Natural killer cell (primary cell): Measurements from ENCODE around the gene SLC5A10. TPM values are rescaled to one million over a fixed set of nuclear protein-coding genes. Genes with fewer than 3 reads are reported as not detected.

Experiments used
- ATAC-seq, 3 donors: fragments of 150-1000 bp in 2 of 3; fragments of 200-7000 bp in 1 of 3; cut with Tn5 transposase; 1 replicate in 1 of 3; 2 replicates in 2 of 3; pipeline ENCODE4 v1.10.0; 2021; ENCODE audit warnings: mild to moderate bottlenecking in 2 of 3, moderate library complexity in 2 of 3
- DNase-seq, 2 donors: peaks; one replicate each; pipeline versions ENCODE4 v3.0.0 to v3.0.0-alpha.2; 2013 to 2021; ENCODE audit warnings: mixed read lengths in 1 of 2
- H3K27ac ChIP-seq: one replicate; pipeline ENCODE4 v1.5.1; 2013; ENCODE audit warnings: mild to moderate bottlenecking, low read length
- H3K27me3 ChIP-seq: one replicate; pipeline ENCODE4 v1.6.1; 2013; ENCODE audit warnings: low read length; ENCODE audit not compliant: control insufficient read depth, insufficient read depth
- H3K36me3 ChIP-seq: one replicate; pipeline ENCODE4 v1.6.1; 2013; ENCODE audit warnings: low read length; ENCODE audit not compliant: control insufficient read depth, insufficient read depth
- H3K4me1 ChIP-seq: one replicate; pipeline ENCODE4 v1.6.1; 2013; ENCODE audit warnings: low read length; ENCODE audit not compliant: control insufficient read depth, insufficient read depth
- H3K4me3 ChIP-seq: one replicate; pipeline ENCODE4 v1.5.1; 2013; ENCODE audit warnings: low read length
- H3K9me3 ChIP-seq: one replicate; pipeline ENCODE4 v1.6.1; 2013; ENCODE audit warnings: low read length; ENCODE audit not compliant: control insufficient read depth, insufficient read depth
- H3K27ac Mint-ChIP-seq, 2 donors: one replicate each; pipeline ENCODE4 v1.8.0; 2022; ENCODE audit warnings: mild to moderate bottlenecking in 2 of 2, mixed read lengths in 2 of 2, moderate library complexity in 1 of 2
- H3K27me3 Mint-ChIP-seq, 2 donors: one replicate each; pipeline ENCODE4 v1.8.0; 2022; ENCODE audit warnings: low read depth in 2 of 2, mixed read lengths in 2 of 2
- H3K36me3 Mint-ChIP-seq: one replicate; pipeline ENCODE4 v1.8.0; 2022; ENCODE audit warnings: mixed read lengths
- H3K4me1 Mint-ChIP-seq, 2 donors: one replicate each; pipeline ENCODE4 v1.8.0; 2022; ENCODE audit warnings: mixed read lengths in 2 of 2
- H3K4me3 Mint-ChIP-seq: one replicate; pipeline ENCODE4 v1.8.0; 2022; ENCODE audit warnings: mild to moderate bottlenecking, moderate library complexity, mixed read lengths
- H3K9me3 Mint-ChIP-seq, 2 donors: one replicate each; pipeline ENCODE4 v1.8.0; 2022; ENCODE audit warnings: mixed read lengths in 2 of 2
- CTCF ChIP-seq: fragments of 200-600 bp; IDR thresholded peaks from one replicate; pipeline ENCODE4 v1.8.0; 2022; ENCODE audit warnings: antibody characterized with exemption
- WGBS: methylation state at CpG from one replicate; pipeline ENCODE4 v1.1.7; 2013; ENCODE audit warnings: missing lambda C conversion rate; ENCODE audit not compliant: insufficient coverage; 5-methylcytosine and 5-hydroxymethylcytosine counted together
- intact Hi-C: fragments of 100-400 bp; cut with micrococcal nuclease; formaldehyde crosslinking; loops from one replicate; pipeline ENCODE4 v1.14.2; 2022
- total RNA-seq, 4 donors: library from RNA; stranded (reverse); fragments of 120-200 nt in 1 of 4; gene quantifications; one replicate each; pipeline versions ENCODE4 v1.2.3 to v1.2.4, GENCODE V29; 2013 to 2022

The SLC5A10 gene
- total RNA-seq, 3 donors from 2014 or later (not counting 1 experiment from before 2014, with no cell fraction given): 0.28 TPM; not detected in 2

GRCh38 chr17:18995220-18995619 lies 43.3 kb downstream of the SLC5A10 start:
- no peaks in the 10 kb centered on the region for H3K36me3 Mint-ChIP-seq

GRCh38 chr17:18996458-18996857 lies 44.5 kb downstream of the SLC5A10 start:
- H3K27ac Mint-ChIP-seq: no peak overlapping the region
- DNase-seq: no peak
- H3K36me3 ChIP-seq: no peaks in the 10 kb centered on the region
- H3K4me3 ChIP-seq: no peak overlapping the region
- intact Hi-C loops: no loop called here
- ATAC-seq: no peak
- H3K4me3 Mint-ChIP-seq: no peak overlapping the region
- peaks cover 0 to 5% of the 10 kb centered on the region in 2 donors for H3K27me3 Mint-ChIP-seq
- H3K36me3 Mint-ChIP-seq: no peaks in the 10 kb centered on the region
- H3K9me3 Mint-ChIP-seq: peaks cover 0 to 4% of the 10 kb centered on the region in 2 donors
- H3K9me3 ChIP-seq: no peaks in the 10 kb centered on the region
- H3K27ac ChIP-seq: no peak overlapping the region
- TF ChIP-seq CTCF: no peak
- WGBS: 100% methylated on average over 2 of the region's 2 CpGs
- H3K4me1 ChIP-seq: peaks cover 31% of the 10 kb centered on the region
- H3K27me3 ChIP-seq: no peaks in the 10 kb centered on the region
- H3K4me1 Mint-ChIP-seq: peaks cover 21 to 25% of the 10 kb centered on the region in 2 donors

More at GRCh38 chr17:18995220-18995619, 43.3 kb downstream of the SLC5A10 start:
- intact Hi-C loops: no loop called here
- ATAC-seq (no peak), DNase-seq (no peak)
- peaks cover 0 to 5% of the 10 kb centered on the region in 2 donors for H3K27me3 Mint-ChIP-seq
- peaks cover 21 to 25% of the 10 kb centered on the region in 2 donors for H3K4me1 Mint-ChIP-seq
- Histone ChIP-seq H3K36me3 (no peaks in the 10 kb centered on the region), H3K27ac (no peak overlapping the region), H3K4me3 (no peak overlapping the region), H3K27me3 (no peaks in the 10 kb centered on the region), H3K4me1 (peaks cover 34% of the 10 kb centered on the region), H3K9me3 (no peaks in the 10 kb centered on the region)
- 100% methylated on average over 1 of the region's 3 CpGs for WGBS
- no peak for TF ChIP-seq CTCF
- H3K27ac Mint-ChIP-seq: no peak overlapping the region
- H3K4me3 Mint-ChIP-seq: no peak overlapping the region
- peaks cover 0 to 4% of the 10 kb centered on the region in 2 donors for H3K9me3 Mint-ChIP-seq

- Histone ChIP-seq H3K27me3 (no peaks in the 10 kb centered on the region), H3K9me3 (no peaks in the 10 kb centered on the region), H3K27ac (no peak overlapping the region), H3K36me3 (no peaks in the 10 kb centered on the region), H3K4me1 (peaks cover 29% of the 10 kb centered on the region), H3K4me3 (no peak overlapping the region)
- peaks cover 0 to 4% of the 10 kb centered on the region in 2 donors for H3K9me3 Mint-ChIP-seq
- WGBS: 93% methylated on average over 4 of the region's 6 CpGs
- intact Hi-C loops: no loop called here
- H3K36me3 Mint-ChIP-seq: no peaks in the 10 kb centered on the region
- ATAC-seq: no peak
- H3K4me3 Mint-ChIP-seq: no peak overlapping the region
- DNase-seq: no peak
- no peak overlapping the region for H3K27ac Mint-ChIP-seq
- TF ChIP-seq CTCF: no peak
- H3K4me1 Mint-ChIP-seq: peaks cover 24 to 25% of the 10 kb centered on the region in 2 donors
- H3K27me3 Mint-ChIP-seq: peaks cover 0 to 5% of the 10 kb centered on the region in 2 donors
Observed at GRCh38 chr17:18997650-18998196, 45.8 kb downstream of the SLC5A10 start.

- no peak overlapping the region for H3K27ac Mint-ChIP-seq
- DNase-seq: no peak
- peaks cover 11 to 18% of the 10 kb centered on the region in 2 donors for H3K4me1 Mint-ChIP-seq
- H3K27ac ChIP-seq: no peak overlapping the region
- intact Hi-C loops: no loop called here
- 93% methylated on average over 8 of the region's 8 CpGs for WGBS
- no peaks in the 10 kb centered on the region for H3K9me3 ChIP-seq
- no peaks in the 10 kb centered on the region for H3K36me3 ChIP-seq
- H3K4me3 ChIP-seq: no peak overlapping the region
- H3K27me3 Mint-ChIP-seq: peaks cover 0 to 2% of the 10 kb centered on the region in 2 donors
- peaks cover 2% of the 10 kb centered on the region for H3K27me3 ChIP-seq
- no peak overlapping the region for H3K4me3 Mint-ChIP-seq
- H3K36me3 Mint-ChIP-seq: no peaks in the 10 kb centered on the region
- no peak for TF ChIP-seq CTCF
- ATAC-seq: no peak
- H3K4me1 ChIP-seq: peaks cover 29% of the 10 kb centered on the region
- peaks cover 0 to 4% of the 10 kb centered on the region in 2 donors for H3K9me3 Mint-ChIP-seq
Observed at GRCh38 chr17:18999394-18999793, 47.4 kb downstream of the SLC5A10 start.
